GM10266 (cell line): ENCODE results near the gene PLA2G6.

Source experiments
- DNase-seq: peaks from one replicate; pipeline ENCODE4 v3.0.0; 2012; ENCODE audit errors: extremely low spot score
- TF ChIP-seq, protein P1 (sequence below): IDR thresholded peaks from 2 replicates; pipeline ENCODE4 v1.5.1; 2012; ENCODE audit warnings: mild to moderate bottlenecking, low read depth; ENCODE audit not compliant: control insufficient read depth, insufficient read depth; ENCODE audit errors: missing control alignments

Gene PLA2G6

DNA sequence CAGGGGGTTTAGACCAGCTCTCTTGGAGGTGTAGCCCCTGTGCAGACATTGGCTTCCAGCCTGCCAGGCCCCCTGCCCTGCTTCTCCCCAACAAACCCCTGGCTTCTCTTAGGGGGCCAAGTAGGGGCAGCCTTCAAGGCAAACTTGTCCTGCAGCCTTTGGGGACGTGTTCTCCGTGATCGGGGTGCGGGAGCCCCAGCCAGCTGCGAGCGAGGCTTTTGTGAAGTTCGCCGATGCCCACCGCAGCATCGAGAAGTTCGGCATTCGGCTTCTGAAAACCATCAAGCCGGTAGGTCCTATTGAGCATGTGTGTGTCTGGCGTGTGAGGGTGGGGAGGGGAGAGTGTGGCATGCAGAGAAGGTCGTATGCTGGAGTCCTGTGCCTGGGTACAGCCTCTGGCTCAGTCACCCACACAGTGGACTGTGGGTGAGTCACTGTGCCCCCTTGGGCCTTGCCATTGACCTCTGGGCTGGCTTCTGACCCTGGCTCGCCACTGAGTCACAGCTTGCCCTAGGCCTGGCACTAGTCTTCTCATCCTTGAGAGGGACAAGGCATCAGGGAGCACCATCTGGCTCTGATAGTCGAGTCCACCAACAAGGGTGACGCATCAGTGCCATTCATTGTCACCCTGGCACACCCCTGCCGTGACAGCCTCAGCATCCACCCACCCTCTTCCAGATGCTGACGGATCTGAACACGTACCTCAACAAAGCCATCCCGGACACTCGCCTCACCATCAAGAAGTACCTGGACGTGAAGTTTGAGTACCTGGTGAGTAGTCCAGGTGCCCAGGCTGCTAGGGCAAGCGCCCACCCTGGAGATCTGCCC is 109.1 kb downstream of the PLA2G6 start:
- TF ChIP-seq, protein P1, sequence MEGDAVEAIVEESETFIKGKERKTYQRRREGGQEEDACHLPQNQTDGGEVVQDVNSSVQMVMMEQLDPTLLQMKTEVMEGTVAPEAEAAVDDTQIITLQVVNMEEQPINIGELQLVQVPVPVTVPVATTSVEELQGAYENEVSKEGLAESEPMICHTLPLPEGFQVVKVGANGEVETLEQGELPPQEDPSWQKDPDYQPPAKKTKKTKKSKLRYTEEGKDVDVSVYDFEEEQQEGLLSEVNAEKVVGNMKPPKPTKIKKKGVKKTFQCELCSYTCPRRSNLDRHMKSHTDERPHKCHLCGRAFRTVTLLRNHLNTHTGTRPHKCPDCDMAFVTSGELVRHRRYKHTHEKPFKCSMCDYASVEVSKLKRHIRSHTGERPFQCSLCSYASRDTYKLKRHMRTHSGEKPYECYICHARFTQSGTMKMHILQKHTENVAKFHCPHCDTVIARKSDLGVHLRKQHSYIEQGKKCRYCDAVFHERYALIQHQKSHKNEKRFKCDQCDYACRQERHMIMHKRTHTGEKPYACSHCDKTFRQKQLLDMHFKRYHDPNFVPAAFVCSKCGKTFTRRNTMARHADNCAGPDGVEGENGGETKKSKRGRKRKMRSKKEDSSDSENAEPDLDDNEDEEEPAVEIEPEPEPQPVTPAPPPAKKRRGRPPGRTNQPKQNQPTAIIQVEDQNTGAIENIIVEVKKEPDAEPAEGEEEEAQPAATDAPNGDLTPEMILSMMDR = no peak
- no peak for DNase-seq

DNA sequence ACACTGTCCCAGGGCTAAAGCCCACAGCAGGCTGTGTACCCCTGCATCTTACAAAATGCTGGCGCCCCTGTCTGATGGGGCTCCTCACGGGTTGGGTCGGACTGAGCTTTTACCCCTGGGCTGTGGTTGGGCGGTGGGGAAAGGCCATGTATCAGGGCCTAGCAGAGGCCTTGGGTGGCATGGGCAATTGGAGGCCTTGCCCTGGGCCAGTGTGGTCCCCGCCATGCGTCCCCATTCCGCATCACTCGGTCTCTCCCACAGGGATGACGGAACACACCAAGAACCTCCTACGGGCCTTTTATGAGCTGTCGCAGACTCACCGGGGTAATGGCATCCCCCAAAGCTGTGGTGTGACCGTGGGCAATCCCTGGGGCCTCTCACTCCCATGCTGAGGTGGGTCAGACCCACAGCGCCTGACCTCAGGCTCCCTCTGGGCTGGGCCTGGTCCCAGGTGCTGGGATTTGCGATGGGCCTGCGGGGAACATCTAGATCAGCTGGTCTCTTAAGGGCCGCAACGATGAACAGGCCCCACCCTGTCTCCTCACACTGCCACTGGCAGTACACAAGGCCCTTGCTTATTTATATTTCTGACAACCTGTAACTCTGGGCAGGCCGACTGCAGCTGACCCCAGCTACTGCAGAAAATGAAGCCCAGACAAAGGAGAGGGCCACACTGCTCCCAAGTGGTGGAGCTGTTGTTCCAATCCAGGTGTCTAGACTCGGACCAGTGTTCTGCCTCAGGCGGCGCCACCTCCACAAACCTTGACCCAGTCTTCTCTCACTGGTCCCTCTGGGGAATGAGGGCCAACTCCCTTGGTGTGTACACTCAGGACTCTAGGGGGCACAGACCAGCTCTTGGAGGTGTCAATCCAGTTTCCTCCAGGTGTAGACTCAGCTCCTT is 110.0 kb downstream of the PLA2G6 start:
- TF ChIP-seq, protein P1 = no peak

DNA sequence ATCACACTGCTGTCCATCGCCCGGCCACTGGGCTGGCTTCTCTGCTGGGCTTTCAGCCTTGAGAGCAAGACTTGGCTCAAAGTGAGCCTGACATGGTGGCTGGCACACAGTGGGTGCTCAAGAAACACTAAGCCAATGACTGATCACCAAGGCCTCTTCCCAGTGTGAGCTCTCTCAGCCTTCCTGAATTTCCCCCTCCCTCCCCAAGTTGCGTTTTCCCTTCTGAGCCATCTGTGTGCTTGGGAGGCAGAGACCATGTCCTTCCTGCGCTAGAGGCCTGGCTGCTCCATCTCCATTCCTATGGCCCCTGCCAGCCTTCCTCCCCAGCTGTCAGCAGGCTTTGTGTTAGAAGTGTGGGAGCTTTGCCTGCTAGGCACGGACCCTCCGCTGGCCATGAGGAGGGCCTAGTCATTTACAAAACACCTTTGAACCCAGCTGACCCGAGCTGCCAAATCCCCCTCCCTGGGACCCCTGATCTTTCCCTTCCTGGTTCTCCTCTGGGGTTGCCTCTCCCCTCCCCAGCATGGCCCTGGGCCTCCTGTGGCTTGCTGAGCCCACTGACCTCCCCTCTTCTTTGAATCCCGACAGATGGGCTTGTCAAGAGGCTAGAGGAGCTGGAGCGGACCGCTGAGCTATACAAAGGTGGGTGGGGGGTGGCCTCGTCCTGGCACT is 111.2 kb downstream of the PLA2G6 start:
- DNase-seq = no peak

More for the DNA sequence above, 110.0 kb downstream of the PLA2G6 start:
- DNase-seq = no peak

DNA sequence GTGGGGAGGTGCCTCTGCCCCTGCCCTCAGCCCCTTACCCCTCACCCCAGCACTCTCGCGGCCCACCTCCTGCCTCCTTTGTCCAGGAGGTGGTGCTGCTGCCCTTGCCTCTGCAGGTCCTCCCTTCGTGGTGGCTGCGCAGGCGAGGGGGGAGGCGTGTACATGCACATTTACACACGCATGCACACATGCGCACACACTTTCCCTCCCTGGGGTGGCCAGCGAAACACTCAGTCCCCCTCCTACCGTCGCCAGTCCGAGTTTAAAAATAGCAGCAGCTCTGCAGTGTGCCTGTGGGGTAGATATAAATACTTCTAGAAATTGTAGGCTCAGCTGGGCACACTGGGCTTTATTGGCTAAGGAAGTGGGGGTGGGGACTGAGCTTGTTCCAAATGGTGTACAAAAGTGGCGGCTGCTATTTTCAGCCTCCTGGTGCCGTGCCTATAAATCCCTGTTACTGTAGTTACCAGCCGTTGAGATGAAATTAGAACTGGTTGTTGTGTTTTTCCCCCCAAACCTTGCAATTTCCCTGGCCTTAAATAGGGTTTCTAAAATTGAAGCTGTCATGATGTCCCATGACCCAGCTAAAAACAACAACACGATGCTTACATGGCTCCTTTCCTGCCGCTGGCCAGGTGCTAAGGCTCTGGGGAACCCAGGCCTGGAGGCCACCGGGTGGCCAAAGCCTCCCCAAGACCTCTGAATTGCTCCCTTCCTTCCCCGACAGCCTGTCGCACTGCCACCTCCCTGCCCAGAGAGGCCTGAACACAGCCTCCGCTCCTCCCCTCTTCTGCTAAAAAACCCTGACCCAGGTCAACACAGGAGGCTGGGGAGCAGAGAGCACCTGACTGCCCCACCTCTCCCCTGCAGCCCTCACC is 112.0 kb downstream of the PLA2G6 start:
- TF ChIP-seq, protein P1 = no peak
- no peak for DNase-seq

More for the DNA sequence above, 111.2 kb downstream of the PLA2G6 start:
- TF ChIP-seq, protein P1 = no peak

DNA sequence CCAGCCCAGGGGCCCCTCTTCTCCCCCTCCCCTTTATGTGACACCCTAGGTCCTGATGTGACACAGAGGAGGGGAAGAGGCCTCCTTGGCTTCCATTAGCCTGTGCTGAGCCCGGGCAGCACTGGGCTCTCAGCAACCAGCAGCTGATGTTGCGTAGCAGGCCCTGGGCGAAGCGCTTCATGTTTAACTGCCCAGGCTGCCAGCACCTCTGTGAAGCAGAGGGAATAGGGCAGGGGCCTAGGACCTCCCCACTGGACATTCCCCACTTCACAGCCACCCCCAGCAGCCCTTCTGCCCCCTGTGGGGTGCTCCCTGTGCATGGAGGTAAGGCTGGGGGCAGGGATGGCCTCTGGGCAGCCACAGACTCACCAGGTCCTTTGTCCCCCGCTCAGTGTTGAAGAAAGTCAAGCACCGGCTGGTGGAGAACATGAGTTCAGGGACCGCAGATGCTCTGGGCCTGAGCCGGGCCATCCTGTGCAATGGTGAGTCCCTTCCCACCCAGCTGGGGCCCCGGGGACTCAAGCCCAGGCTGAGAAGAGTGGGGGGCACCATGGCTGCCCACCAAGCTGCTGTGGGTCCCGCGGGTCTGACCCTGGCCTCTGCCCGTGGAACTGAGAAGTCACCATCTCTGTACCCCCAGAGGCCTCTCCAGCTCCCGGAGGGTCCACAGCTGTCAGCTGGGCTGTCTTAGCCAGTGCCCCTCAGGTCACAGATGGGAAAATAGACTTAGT is 112.8 kb downstream of the PLA2G6 start:
- TF ChIP-seq, protein P1 = no peak
- no peak for DNase-seq

DNA sequence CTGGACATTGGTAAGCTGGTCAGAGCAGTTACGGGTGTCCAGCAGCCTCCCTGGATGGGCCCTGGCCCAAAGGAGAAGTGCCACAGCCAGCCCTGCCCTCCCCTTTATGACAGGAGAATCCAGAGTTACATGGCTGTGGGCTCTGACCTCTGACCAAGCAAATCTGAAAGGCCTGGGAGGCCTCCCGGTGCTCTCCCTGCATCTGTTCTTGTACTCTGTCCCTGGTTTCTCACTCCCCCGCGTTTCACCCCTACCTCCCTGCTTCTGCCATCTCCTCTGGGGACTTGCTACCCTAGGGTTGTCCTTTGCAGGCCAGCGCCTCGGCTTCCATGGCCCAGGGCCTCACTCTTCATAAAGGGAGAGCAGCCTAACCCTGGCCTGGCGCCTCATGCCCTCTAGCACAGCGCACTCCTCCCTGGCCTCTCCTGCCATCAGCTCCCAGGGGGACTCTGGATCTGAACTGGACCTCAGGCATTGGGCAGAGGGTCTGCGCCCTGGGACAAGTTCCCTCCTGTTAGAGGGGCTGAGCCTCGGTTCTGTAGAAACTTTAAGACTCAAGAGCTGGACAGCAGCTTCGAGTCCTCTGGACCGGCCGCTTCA is 113.8 kb downstream of the PLA2G6 start:
- TF ChIP-seq, protein P1 = no peak
- DNase-seq = no peak
